Measurements from ENCODE around the gene PRICKLE1. TPM values are rescaled to one million over a fixed set of nuclear protein-coding genes. Genes with fewer than 3 reads are reported as not detected.

The PRICKLE1 gene
- total RNA-seq = 43.2 and 53.5 TPM in 2 replicates
- long read RNA-seq, full-length matches to known transcripts = 71 of 98 reads
- long read RNA-seq, partial matches to known transcripts = 11 of 98 reads
- long read RNA-seq, other reads (novel, unspliced or antisense) = 16 of 98 reads

- H3K4me3 Mint-ChIP-seq (ENCODE audit: low read depth) = peak within 1 kb of the TSS; percentile 88
- no peaks in the 10 kb centered on the region for H3K9me3 Mint-ChIP-seq (ENCODE audit: low read depth)
- no peaks in the 10 kb centered on the region for H3K27me3 Mint-ChIP-seq
- peaks cover 1% of the 10 kb centered on the region for H3K36me3 Mint-ChIP-seq (ENCODE audit: insufficient read depth)
- TF ChIP-seq CTCF (IDR thresholded peaks at IDR 0.05; ENCODE audit: unreplicated experiment) = no peak
- H3K27ac Mint-ChIP-seq = peak within 1 kb of the TSS; percentile 94
- DNase-seq (ENCODE audit: low spot score, unreplicated experiment) = peak; percentile 40
- H3K4me1 Mint-ChIP-seq (ENCODE audit: low read depth) = peaks cover 36% of the 10 kb centered on the region
These were observed at the start of gene PRICKLE1 for GRCh38 chr12:42589465-42590329. Gene PRICKLE1 (minus strand): TSS chr12:42589746. CDS start chr12:42472516, 117,230 bp downstream.

- H3K27ac Mint-ChIP-seq = no peak overlapping the region
- H3K36me3 Mint-ChIP-seq (ENCODE audit: insufficient read depth) = no peaks in the 10 kb centered on the region
- peaks cover 20% of the 10 kb centered on the region for H3K4me1 Mint-ChIP-seq (ENCODE audit: low read depth)
These were observed 49.2 kb upstream of the PRICKLE1 start for GRCh38 chr12:42638697-42639096.

GRCh38 chr12:42638011-42638410 is 48.5 kb upstream of the PRICKLE1 start:
- no peak for TF ChIP-seq CTCF (IDR thresholded peaks at IDR 0.05; ENCODE audit: unreplicated experiment)
- DNase-seq (ENCODE audit: low spot score, unreplicated experiment) = no peak
- H3K4me1 Mint-ChIP-seq (ENCODE audit: low read depth) = peaks cover 20% of the 10 kb centered on the region
- H3K9me3 Mint-ChIP-seq (ENCODE audit: low read depth) = peaks cover 4% of the 10 kb centered on the region
- H3K27me3 Mint-ChIP-seq = no peaks in the 10 kb centered on the region
- H3K4me3 Mint-ChIP-seq (ENCODE audit: low read depth) = no peak overlapping the region
- no peaks in the 10 kb centered on the region for H3K36me3 Mint-ChIP-seq (ENCODE audit: insufficient read depth)
- peak overlapping the region; percentile 64 for H3K27ac Mint-ChIP-seq

More at GRCh38 chr12:42638697-42639096, 49.2 kb upstream of the PRICKLE1 start:
- no peaks in the 10 kb centered on the region for H3K27me3 Mint-ChIP-seq
- H3K4me3 Mint-ChIP-seq (ENCODE audit: low read depth) = no peak overlapping the region
- no peak for DNase-seq (ENCODE audit: low spot score, unreplicated experiment)
- H3K9me3 Mint-ChIP-seq (ENCODE audit: low read depth) = peaks cover 4% of the 10 kb centered on the region
- TF ChIP-seq CTCF (IDR thresholded peaks at IDR 0.05; ENCODE audit: unreplicated experiment) = no peak

- H3K9me3 Mint-ChIP-seq (ENCODE audit: low read depth) = peaks cover 4% of the 10 kb centered on the region
- DNase-seq (ENCODE audit: low spot score, unreplicated experiment) = no peak
- TF ChIP-seq CTCF (IDR thresholded peaks at IDR 0.05; ENCODE audit: unreplicated experiment) = no peak
- H3K4me3 Mint-ChIP-seq (ENCODE audit: low read depth) = no peak overlapping the region
- H3K27ac Mint-ChIP-seq = no peak overlapping the region
- H3K4me1 Mint-ChIP-seq (ENCODE audit: low read depth) = peaks cover 20% of the 10 kb centered on the region
- no peaks in the 10 kb centered on the region for H3K27me3 Mint-ChIP-seq
- H3K36me3 Mint-ChIP-seq (ENCODE audit: insufficient read depth) = no peaks in the 10 kb centered on the region
These were observed 47.4 kb upstream of the PRICKLE1 start for GRCh38 chr12:42636993-42637392.

- Mint-ChIP-seq H3K36me3 (ENCODE audit: insufficient read depth) (no peaks in the 10 kb centered on the region), H3K9me3 (ENCODE audit: low read depth) (peaks cover 4% of the 10 kb centered on the region), H3K27ac (no peak overlapping the region), H3K27me3 (no peaks in the 10 kb centered on the region), H3K4me3 (ENCODE audit: low read depth) (no peak overlapping the region), H3K4me1 (ENCODE audit: low read depth) (peaks cover 4% of the 10 kb centered on the region)
- TF ChIP-seq CTCF (IDR thresholded peaks at IDR 0.05; ENCODE audit: unreplicated experiment) = no peak
- no peak for DNase-seq (ENCODE audit: low spot score, unreplicated experiment)
These were observed 44.0 kb upstream of the PRICKLE1 start for GRCh38 chr12:42633594-42633993.

Measured in progenitor cell of endocrine pancreas (in vitro differentiated cells).